ENCODE measurements around the gene MFAP3L. TPM values are rescaled to one million over a fixed set of nuclear protein-coding genes. Genes with fewer than 3 reads are reported as not detected.

MFAP3L gene
- total RNA-seq, 6 experiments from 2014 or later, result 23.2 to 84.3 (median 39.3) TPM

- DNase-seq (no peak), ATAC-seq (no peak)
- no peak overlapping the region for H3K4me3 ChIP-seq
- TF ChIP-seq CTCF (IDR thresholded peaks at IDR 0.05) (no peak), POLR2A (IDR thresholded peaks at IDR 0.05) (no peak)
- no peak overlapping the region for H3K27ac ChIP-seq
- H3K27me3 ChIP-seq, result no peaks in the 10 kb centered on the region
- no peaks in the 10 kb centered on the region for H3K9me3 ChIP-seq
- intact Hi-C loops (cut with DNase I), result no loop called here
- WGBS (ENCODE audit: insufficient coverage, low coverage, low lambda C conversion rate, missing lambda C conversion rate), result 91% methylated on average over 5 of the region's 5 CpGs
- peaks cover 0 to 6% (median 3%) of the 10 kb centered on the region in 4 donors for H3K4me1 ChIP-seq
- H3K36me3 ChIP-seq, result no peaks in the 10 kb centered on the region
Measured at GRCh38 chr4:170004651-170005295, 21.4 kb downstream of the MFAP3L start.

GRCh38 chr4:170003071-170004070 is 22.8 kb downstream of the MFAP3L start:
- Histone ChIP-seq H3K9me3 (no peaks in the 10 kb centered on the region), H3K4me1 (no peaks in the 10 kb centered on the region), H3K4me3 (no peak overlapping the region), H3K36me3 (no peaks in the 10 kb centered on the region), H3K27me3 (no peaks in the 10 kb centered on the region), H3K27ac (no peak overlapping the region)
- ATAC-seq, result no peak
- no peak for DNase-seq
- intact Hi-C loops (cut with DNase I), result no loop called here
- TF ChIP-seq POLR2A (IDR thresholded peaks at IDR 0.05), result no peak
- TF ChIP-seq CTCF (IDR thresholded peaks at IDR 0.05), result no peak
- WGBS (ENCODE audit: insufficient coverage, low coverage, low lambda C conversion rate, missing lambda C conversion rate), result 87% methylated on average over 8 of the region's 12 CpGs

- DNase-seq, result no peak
- 100% methylated on average over 4 of the region's 5 CpGs for WGBS (ENCODE audit: insufficient coverage, low coverage, low lambda C conversion rate, missing lambda C conversion rate)
- no peaks in the 10 kb centered on the region for H3K4me1 ChIP-seq
Measured at GRCh38 chr4:170001745-170002267, 24.4 kb downstream of the MFAP3L start.

More at GRCh38 chr4:170001745-170002267, 24.4 kb downstream of the MFAP3L start:
- H3K36me3 ChIP-seq, result no peaks in the 10 kb centered on the region
- H3K9me3 ChIP-seq, result no peaks in the 10 kb centered on the region
- ATAC-seq, result no peak
- no peak overlapping the region for H3K27ac ChIP-seq
- no peak overlapping the region for H3K4me3 ChIP-seq
- no peaks in the 10 kb centered on the region for H3K27me3 ChIP-seq
- TF ChIP-seq POLR2A (IDR thresholded peaks at IDR 0.05) (no peak), CTCF (IDR thresholded peaks at IDR 0.05) (no peak)
- intact Hi-C loops (cut with DNase I), result no loop called here
